CD4-positive, alpha-beta T cell treated with Interleukin-2 at 100 ng/mL for 4 hours (primary cell): ENCODE data around the gene ELL2.
A peak's percentile ranks its signal among the peaks of the same experiment; 100 is the strongest.

Experiments used
- DNase-seq: peaks from one replicate; pipeline ENCODE4 v3.0.0-alpha.2; 2020; ENCODE audit warnings: low spot score

ELL2 gene

DNA sequence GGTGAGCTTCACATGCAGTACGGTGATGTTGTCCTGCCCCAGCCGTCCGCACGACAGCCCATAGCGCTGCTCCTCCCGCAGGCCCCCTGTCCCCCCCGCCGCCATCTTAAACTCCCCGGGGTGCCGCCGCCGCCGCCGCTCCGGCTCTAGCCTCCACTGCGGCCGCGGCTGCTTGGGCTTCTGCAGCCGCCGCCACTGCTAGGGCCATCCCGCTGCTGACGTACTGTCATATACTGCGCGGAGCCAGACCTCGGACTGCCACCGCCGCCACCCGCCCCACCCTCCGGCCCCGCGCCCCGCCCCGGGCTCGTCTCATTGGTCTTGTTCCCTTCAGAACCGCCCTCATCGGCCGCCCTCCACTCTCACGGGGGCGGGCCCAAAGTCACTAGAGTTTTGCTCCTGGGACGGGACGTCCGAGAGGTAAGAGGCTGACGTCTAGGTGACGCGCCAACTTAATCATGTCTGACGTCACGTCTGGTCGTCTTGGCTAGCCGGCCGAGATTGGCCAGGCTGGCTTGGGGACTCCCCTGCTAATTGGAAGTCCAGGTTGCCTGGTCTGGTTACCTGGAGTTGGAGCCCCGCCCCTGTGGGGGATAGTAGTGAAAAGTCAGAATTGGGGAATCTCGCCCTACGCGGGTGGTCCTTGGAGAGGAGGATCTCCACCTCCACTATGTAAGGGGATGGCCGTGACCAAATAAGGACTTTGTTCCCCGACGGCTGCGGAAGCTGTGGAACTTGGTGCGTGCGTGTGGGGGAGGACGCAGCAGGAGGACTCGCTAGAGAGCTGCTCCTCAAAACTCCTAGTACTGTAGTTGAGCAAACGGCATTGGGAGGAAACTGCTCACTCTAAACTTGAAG lies at the start of gene ELL2:
TSS of gene ELL2 (minus strand) at position 235 of the 858 bp plus-strand sequence. CDS start at position 105, 130 bp downstream.
- peak; percentile 94 for DNase-seq

DNA sequence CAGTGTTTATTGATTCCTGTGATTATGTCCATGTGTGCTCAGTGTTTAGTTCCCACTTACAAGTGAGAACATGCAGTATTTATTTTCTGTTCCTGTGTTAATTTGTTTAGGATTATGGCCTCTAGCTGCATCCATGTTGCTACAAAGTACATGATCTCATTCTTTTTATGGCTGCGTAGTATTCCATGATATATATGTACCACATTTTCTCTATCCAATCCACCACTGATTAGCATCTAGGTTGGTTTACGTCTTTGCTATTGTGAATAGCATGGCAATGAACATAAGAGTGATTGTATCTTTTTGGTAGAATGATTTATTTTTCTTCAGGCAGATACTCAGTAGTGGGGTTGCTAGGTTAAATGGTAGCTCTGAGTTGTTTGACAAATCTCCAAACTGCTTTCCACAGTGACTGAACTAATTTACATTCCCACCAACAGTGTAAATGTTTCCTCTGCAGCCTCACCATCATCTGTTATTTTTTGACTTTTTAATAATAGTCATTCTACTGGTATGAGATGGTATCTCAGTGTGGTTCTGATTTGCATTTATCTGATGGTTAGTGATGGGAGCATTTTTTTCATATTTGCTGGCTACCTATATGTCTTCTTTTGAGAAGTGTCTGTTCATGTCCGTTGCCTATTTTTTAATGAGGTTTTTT lies 47.5 kb upstream of the ELL2 start:
- no peak for DNase-seq

DNA sequence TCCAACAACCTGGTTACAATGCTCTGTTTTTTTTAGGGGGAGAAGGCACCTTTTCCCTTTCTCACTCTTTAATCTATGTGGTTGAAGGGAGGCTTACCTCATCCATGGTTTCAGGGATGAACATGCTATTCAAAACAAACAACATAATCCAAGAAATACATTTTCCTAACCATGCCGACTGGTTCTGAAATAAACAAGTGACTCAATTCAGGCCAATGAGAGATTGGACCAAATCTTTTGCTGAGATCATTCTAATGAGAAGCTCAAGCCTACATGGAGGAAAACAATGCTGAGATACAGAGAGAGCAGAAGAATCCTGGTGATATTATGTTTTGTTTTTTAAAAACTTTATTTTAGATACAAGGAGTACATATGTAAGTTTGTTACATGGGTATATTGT lies 46.8 kb upstream of the ELL2 start:
- DNase-seq: no peak

DNA sequence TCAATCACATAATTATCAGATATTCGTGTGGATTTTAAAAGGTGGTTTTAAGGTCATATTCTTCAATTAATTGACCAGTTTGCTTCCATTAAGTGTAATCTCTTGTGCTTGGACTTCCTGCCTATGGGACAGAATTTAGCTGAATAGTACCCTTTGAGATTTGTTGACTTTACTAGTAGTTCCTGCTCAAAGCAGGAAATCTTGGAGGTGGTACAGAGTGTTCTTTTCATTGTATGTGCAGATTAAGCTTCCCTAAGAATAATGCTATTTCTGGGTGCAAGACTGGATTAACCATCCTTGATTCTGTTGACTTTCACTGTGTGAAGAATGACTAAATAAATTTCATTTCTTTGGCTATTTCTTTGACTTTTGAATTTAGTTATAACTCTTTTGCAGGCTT lies 45.4 kb upstream of the ELL2 start:
- no peak for DNase-seq

DNA sequence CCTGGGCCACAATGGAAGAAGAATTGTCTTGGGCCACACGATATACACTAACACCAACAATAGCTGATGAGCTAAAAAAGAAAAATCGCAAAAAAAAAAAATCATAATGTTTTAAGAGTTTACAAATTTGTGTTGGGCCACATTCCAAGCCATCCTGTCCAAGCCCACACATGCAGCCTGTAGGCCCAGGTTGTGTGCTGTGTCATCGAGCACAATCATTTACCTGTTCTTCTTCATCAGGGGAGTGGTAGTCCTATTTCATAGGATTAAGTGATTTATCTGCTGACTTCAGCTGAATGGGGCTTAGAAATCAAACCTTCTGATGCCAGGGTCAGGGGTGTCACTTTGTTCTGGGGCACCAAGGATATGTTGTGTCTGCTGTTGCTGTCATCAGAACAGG lies 44.6 kb upstream of the ELL2 start:
- no peak for DNase-seq

DNA sequence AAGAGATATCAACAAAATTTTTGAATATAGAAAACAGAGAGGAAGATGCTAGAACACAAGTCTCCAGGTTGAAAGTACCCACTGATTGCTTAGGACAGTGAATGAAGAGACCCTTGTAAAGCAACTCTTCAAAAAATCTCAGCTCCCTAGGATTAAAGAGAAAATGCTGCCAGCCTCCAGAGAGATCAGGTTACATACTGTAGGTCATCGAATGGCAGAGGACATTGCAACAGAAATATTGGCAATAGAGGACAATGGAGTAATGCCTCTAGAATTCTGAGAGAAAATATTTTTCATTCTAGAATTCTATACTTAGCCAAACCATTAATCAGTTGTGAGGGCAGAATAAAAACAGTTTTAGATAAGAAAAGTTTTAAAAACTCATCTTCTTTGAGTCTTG lies 43.1 kb upstream of the ELL2 start:
- no peak for DNase-seq

DNA sequence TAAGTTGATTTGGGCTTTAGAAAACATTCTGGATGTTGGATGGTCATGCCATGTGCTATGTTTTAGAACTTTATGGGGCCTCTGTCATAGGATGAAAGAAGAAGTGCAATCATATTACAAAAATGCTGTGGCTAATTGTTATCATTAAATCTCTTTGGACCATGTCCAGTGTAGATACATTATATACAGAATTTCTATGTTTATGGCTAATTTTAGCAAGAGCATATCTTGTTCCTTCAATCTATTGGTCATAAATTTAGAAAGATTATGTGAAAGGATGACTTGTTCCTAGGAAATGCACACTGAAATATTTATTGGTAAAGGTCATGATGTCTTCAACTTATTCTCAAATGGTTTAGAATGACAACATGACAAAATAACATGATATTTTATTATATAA lies 42.4 kb upstream of the ELL2 start:
- no peak for DNase-seq

DNA sequence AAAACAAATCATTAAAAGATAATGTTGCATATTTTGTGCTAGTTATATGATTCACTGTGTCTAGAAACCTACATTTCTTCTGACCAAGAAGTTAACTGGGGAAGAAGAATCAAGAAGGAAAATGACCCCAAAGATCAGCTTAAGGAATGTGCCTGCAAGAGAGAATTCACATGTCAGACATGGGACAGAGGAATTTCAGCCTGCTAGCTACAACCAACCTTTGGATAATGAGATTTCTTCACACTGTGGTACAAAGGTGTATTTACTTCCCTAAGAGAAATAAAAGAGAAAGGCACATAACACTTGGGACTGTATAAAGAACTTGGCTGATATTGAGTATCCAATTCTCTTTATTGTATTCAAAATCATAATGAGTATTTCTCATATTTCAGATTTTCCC lies 39.6 kb upstream of the ELL2 start:
- no peak for DNase-seq

DNA sequence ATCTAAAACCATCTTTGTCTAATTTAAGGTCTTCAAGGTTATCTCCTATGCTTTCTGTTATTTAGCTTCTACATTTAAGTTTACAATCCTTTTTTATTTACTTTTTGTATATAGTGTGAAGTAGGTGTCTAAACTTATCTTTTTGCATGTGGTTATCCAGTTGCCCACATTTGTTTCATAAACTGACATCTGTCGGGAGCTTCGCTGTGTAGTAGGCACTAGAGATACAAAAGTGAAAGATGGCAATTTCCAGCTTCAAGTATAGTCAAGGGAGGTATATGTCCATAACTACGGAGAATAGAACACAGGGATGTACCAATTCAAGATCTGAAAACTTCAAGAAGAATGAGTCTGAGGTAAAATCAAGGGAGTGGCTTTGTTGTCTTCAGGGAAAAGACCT lies 38.7 kb upstream of the ELL2 start:
- DNase-seq: no peak

DNA sequence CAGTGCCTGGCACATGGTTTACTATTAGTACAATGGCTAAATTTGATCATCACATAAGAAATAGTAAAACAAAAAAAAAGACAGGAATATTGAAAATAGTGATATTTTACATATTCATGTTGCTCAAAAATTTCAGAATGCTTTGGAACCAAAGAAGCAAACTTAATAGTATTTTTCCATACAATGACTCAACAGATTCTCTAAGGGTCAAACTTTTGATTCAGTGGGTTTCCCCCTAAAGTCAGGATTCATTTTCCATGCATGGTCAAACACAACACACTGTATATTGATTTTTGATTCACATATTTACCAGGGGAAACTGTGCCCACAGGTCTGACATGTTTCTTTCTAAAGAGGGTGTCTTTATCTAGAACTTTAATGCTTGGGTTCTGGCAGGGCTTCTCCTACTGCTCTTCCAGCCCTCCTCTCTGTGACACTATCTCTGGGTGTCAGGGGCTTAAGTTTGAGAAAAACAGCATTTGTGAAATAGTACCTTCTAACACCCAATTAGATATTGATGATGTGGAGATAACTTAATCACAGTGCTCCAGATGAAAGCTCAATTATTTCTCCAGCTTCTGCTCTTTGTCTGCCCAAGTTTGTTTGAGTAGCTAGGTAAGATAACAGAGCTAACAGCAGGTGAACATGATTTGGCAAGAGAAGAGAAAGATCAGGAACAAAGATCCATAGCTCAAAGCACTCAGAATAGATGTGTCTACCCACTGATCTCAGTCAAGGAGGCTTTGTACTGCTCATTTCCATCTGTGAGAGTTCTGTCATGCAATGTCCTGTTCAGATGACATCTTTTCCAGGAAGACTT lies 35.5 kb upstream of the ELL2 start:
- DNase-seq: no peak

DNA sequence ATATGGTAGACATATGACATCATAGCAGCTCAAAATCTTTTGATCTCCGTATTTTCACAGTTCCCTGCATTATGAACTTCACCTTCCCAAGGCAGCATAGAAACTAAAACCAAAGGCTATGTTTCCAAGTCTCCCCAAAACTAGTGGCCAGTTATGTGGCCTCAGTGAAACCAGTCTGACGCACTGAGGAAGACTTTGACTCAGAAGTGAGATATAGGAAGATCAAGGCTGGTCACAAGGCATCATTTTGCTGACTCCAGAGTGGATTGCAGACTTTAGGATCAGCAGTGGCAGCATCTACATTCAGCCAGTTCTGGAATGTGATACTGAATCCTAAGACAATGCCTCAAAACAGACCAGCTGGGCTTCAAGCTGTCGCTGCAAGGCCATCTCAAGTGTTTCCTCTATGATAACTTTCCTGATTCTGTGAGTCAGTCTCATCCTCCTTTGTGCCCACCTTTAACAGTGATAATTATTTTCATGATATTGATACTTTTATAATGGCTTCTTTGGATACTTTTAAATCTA lies 34.4 kb upstream of the ELL2 start:
- no peak for DNase-seq

DNA sequence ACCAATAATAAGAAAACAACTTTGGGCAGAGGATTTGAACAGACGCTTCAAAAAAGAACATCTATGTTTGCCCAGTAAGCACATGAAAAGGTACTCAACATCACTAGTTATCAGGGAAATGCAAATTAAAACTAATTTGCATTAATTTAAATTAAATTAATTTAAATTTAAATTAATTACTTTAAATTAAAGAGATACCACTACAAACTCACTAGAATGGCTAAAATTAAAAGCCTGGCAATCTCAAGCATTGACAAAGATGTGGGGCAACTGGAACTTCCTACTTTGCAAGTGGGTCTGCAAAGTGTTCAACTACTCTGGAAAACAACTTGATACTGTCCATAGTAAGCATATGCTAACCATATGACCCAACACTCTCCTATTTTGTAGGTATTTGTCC lies 32.1 kb upstream of the ELL2 start:
- DNase-seq: no peak

DNA sequence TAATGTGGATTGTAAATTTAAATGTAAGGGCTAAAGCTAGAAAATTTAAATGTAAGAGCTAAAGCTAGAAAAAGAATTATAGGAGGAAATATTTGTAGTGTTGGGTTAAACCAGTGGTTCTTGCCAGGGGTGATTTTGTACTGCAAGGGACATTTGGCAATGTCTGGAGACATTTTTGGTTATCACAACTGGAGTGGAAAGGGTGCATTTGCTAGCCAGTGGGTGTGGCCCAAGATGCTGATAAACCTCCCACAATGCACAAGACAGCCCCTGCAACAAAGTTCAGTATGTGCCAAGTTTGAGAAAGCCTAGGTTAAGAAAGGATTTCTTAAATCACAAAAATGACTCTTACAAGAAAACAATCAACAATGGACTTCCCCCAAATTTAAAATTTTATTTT lies 31.6 kb upstream of the ELL2 start:
- DNase-seq: no peak

DNA sequence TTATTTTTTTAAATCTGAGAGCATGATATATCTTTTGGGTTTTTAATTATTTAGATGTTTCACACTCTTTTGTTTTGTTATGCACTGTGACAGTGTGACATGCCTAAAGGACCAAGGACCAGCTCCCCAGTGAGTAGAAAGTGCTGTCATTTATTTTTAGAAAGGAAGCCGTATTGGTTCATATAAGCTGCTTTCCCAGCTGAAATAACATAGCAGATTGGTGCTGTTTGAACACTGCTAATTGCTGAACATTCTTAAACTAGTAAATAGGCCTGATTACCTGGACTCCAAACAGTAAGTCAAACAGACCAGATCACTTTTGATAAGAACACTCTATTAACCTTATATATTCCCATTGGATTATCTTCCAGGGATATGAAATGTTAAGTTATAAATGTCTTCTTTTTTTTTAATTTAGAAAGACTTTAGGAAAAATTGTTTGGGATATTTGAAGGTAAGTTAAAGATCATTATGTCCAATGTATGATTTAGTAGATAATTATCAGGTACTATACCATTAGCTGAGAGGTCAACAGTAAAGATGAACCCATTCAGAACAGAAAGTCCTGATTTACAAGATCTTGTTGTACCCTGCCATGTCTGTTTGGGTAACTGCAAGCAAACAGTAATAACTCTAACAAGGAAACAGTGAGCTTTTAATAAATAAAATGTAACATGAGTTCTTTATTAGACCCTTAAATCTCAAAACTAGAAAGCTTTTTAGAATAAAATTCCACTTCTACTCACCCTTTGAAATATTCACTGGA lies 27.8 kb upstream of the ELL2 start:
- no peak for DNase-seq

DNA sequence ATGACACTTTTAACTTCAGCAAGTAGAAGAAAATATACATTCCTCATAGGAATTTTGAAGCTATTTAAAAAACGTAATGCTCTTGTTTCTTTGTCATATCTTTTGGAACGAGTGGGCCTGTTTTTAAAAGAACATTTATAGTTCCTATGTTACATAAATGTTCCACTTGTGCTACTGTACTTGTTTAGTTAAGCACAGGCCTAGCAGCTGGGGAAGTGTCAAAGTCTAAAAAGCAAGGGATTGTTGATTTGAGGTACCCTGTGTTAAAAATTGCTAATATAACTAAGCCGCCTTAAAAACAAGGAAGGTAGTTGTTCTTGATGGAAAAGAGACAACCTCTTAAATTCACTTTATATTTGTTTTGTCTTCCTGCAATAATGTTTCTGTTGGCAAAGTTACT lies 27.2 kb upstream of the ELL2 start:
- no peak for DNase-seq

DNA sequence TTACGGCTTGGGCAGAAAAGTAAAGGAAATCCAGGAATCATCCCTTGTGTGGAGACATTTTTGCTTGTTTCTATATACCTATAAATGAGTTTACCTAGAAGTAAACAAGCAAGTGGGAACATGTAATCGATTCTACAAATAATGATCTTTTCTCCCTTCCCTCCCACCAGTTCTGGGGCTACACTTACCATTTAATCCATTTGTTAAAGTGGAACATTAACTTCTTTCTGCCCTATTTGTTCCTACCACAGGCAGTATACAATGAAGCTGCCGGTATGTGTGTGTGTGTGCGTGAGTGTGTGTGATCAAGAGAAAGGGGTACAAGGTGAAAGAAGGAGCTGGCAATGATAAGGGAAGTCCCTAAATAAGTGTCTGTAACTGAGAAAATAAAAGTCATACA lies 26.4 kb upstream of the ELL2 start:
- no peak for DNase-seq

DNA sequence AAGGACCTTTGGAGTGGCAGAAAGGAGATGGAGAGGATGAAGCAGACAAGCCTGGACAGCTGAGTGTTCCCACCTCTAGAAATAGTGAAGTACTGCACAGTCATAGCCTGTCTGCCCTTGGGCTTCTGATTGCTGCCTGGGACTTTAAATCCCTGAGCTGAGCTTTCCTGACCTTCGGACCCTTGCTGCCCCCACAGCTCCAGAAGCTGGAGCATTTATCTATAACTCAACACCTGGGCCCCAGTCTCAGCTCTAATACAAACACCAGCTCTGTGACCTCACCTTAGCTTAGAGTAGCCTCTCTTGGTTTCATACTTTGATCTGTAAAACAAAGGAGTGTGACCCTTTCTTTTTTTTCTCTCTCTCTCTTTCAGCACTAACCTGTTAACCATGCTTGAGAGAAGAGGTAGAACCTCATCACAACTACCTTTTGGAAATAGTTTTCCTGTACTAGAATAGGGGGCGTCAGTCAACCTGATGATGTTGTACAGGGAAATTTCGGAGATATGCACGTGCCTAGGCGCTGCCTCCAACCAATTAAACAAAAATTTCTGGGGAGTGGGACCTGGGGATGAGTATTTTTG lies 25.4 kb upstream of the ELL2 start:
- no peak for DNase-seq

DNA sequence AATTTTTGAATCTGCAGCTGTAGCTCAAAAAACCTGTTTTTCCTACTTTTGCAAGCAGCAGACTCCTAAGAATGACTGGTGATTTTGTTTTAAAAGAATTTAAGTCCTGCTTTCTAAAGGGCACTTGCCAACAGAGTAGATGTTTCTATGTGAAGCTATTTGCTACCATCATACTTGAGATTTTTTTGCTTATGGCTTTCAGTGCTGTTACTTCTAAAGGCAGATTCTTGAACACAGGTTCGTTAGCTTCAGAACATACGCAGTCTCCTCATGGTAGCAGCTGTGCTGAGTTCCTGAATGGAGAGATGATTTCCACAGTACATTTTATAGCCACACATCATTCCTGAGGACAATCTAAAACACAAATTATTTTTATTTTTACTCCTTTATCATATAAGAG lies 24.4 kb upstream of the ELL2 start:
- no peak for DNase-seq

DNA sequence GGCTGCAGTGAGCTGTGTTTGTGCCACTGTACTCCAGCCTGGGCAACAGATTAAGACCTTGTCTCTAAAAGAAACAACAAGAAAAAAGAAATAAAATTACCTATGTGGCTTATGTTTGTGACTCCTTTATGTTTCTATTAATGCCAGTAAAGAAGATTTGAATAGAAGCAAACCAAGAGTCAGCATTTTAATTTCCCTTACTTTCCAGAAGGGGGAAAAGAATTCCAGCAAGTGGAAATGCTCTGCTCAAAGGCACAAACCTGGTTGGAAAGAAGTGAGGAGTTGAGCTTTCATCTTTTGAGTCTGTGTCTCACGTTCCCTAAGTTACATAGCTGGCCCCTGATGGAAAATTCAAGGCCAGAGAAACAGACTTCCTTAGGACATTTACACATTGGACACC lies 23.6 kb upstream of the ELL2 start:
- DNase-seq: no peak

DNA sequence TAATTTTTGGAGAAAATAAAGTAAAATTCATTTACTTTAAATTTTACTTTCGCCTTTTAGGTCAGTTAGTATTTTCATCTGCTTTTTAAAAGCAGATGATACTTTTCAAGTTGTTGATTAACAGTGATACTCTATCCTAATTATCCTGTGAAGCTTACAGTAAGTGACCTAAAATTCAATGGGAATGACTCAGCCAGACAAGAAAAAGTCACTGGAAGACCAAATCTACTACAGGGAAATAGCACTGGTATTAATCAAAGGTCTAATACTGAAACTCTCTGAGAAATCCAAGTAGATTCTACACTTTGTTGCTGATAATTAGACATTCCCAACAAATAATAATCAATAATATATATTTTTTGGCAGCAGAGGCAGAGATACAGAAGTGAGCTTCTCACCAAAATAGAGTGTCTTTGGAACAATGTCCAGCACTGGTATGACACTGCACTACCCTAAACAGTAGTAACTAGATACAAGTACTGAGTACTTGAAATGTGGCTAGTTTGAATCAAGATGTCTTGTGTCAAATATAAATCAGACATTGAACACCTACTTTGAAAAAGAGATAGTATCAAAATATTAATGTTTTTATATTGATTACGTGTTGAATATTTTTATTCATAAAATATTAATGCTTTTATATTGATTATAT lies 22.8 kb upstream of the ELL2 start:
- DNase-seq: no peak

DNA sequence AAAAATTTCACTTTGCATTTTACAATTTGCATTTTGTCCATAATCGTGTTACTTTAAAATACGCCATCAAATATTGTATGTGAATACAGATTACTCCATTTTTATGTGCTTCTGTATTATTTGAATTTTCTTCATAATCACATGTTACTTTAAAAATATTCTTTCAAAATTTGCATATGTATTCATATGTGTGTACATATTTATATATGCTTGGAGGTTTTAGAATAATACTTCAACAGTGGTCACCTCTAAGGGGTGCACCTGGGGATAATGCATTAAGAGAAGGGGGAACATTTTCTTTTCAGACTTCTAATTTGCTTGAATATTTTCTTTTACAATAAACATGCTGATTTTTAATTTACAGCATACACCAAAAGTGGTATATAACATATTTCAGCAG lies 21.9 kb upstream of the ELL2 start:
- DNase-seq: no peak
